ENCODE measurements around the gene PLPP1.

The PLPP1 gene

DNA sequence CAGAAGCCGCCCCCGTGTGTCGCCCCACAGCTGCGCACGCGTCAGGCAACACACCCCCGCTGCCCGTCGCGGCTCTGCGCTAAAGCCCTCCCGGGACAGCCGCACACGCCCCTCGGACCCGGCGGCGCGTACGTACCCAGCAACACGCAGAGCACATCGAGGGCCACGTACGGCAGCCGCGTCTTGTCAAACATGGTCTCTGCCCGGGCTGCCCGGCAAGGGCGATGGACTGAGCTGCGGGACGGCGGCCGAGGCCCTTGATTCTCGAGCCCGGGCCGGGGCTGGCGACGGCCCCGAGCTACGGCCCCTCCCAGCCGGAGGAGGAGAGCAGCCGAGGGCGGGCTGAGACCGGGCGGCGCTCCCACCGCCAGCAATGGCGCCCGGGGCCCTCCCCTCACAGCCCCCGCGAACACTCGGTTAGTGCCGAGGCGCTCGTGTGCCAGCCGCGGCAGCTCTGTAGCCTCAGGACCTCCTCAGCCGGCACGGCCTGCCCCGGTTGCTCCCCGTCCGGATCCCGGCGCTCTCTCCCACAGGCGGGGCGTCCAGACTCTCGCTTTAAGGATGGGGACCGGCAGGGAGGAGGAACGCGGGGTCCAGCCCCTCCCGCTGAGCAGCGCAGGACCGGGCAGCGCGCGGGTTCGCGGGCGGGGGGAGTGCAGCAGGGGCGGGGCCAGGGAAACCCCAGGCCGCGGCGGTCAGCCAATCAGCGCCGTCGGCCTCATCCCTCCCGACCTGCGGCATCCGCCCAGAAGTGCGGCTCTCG is at the start of gene PLPP1:
TSS of gene PLPP1 (minus strand) at position 529 of the 763 bp plus-strand sequence. CDS start at position 194, 335 bp downstream.
- DNase-seq = peak; percentile 71 to 94 (median 82)

DNA sequence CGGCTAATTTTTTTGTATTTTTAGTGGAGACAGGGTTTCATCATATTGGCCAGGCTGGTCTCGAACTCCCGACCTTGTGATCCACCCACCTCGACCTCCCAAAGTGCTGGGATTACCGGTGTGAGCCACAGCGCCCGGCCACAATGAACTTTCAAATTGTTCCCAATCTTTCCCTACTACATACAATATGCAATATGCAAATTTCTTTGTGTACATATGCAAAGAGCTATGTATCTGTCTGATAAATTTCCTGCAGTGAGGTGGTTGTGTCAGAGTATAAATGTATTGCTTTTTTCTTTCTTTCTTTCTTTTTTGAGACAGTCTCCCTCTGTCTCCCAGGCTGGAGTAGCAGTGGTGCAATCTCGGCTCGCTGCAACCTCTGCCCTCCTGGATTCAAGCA is 48.8 kb upstream of the PLPP1 start:
- no peak for DNase-seq

DNA sequence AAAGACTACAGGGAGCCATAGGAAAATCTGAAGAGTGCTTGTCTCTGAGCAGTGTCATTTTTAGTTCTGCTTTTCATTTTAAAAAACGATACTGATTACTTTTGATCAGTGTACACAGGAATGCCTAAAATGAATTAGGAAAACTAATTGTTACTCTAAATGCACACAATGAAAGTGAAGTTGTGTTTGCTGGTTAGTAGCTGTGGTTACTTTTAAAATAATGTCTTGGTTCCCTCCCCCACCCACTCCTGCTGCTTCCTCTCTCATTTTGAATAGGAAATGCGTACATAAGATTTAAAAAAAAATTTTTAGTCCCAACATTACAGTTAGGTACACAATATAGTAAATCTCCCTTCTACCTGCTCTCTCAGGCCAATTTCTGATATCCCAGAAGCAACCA is 47.5 kb upstream of the PLPP1 start:
- DNase-seq = peak in 3 of 6 experiments; percentile 18 to 47 (median 34)

DNA sequence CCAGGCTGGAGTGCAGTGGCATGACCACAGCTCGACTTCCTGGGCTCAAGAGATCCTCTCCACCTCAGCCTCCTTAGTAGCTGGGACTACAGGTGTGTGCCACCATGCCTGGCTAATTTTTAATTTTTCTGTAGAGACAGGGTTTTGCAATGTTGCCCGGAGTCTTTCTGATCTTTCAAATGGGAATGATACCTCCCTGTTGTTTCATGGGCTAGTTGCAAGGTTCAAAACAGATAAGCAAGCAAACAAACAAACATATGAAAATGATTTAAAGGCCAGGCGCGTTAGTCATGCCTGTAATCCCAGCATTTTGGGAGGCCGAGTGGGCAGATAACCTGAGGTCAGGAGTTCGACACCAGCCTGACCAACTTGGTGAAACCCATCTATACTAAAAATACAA is 45.3 kb upstream of the PLPP1 start:
- DNase-seq = no peak

DNA sequence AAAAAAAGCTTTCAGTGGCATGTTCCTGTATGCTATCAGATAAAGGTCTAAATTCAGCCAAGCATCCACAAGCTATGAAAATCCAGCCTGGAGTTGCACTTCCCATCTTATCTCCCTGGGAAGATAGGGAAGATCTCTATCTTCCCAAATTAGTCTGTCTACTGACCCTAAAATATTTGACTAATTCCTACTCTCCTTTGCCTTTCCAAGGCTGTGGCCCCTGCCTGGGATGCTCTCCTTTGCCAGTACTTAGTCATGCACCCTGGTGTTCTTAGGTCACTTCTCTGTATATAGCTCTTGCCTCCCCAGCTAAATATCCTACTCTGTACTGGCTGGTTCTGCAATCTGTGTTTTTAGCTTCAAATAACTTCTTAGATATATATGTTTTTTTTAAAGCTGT is 44.0 kb upstream of the PLPP1 start:
- DNase-seq = no peak

DNA sequence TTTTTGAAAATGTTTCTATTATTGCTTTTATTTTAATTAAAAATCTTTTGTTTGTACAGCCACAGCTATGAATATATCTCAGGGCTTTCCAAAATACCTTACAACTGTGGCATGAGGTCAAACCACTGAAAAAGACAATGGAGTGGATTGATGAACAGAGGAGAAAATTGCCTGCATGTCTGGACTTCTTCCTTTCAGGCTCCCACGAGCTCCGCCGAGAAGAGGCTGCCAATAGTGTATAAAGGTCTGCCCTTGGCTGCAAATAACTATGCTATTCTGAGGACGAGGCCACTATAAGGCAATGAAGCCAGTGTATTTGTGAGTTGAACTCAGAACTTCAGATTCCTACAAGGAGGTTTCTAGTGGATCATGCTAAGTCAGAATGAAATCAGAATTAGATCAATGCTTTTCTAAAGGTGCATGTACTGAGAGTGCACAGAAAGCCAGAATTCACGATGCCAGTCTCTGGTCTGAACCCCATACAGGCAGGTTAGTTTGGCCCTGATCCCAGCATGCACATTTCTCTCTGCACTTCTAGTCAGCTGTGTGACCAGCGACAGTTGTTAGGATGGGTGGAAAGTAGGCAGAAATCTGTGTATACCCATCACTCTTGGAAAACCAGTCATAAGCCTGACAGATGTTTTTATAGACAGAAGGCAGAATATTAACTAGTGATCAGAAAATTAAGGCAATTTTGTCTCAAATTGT is 42.7 kb upstream of the PLPP1 start:
- no peak for DNase-seq

DNA sequence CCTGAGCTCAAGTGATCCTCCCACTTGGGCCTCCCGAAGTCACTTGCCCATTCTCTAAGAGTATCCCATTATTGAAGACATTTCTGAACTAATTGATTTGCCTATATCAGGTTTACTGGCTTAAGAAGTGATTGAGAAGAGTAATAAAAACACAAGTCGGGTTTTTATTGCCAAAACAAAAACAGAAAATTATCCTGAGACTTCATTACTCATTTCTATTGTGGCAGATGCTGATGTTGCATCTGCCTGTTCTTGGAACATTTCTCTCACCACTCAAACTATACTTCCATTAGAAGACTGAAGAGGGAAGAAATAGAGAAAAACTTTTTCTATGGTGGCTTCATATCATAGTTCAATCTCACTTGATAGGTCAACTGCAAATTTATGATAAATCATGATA is 41.9 kb upstream of the PLPP1 start:
- no peak for DNase-seq

DNA sequence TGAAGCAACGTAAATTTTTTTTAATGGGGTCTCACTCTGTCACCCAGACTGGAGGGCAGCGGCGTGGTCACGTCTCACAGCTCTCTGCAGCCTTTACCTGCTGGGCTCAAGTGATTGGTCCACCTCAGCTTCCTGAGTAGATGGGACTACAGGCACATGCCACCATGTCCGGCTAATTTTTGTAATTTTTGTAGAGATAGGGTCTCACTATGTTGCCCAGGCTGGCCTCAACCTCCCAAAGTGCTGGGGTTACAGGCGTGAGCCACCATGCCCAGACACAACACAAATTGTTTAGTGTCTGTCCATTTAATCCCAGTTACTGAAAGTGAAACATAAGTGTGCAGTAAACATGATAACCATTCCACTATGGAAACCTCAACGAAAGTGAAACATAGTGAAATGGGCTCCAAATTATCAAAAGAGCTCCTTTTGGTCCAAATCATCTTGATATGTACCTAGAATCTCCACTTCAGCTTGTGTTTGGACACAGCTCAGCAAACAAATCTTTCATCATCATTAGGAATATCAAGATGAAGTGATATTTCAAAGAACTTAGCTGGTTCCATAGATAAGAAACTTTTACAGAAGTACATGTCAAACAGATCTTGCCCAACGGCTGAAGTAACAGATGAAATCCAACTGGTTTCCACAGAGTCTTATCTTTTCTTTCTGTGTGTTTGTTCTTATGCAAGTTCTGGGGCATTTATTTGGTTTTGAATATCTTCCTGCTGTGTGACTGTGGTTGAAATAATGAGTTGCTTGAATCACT is 41.2 kb upstream of the PLPP1 start:
- no peak for DNase-seq

DNA sequence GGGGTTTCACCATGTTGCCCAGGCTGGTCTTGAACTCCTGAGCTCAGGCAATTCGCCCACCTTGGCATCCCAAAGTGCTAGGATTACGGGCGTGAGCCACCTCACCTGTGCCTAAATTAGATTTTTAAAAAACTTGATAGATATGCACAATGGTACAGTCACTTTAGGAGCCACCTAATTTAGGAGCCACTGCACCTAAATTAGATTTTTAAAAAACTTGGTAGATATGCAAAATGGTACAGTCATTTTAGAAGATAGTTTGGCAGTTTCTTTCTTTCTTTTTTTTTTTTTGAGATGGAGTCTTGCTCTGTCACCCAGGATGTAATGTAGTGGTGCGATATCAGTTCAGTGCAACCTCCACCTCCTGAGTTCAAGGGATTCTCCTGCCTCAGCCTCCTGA is 37.8 kb upstream of the PLPP1 start:
- DNase-seq = no peak

DNA sequence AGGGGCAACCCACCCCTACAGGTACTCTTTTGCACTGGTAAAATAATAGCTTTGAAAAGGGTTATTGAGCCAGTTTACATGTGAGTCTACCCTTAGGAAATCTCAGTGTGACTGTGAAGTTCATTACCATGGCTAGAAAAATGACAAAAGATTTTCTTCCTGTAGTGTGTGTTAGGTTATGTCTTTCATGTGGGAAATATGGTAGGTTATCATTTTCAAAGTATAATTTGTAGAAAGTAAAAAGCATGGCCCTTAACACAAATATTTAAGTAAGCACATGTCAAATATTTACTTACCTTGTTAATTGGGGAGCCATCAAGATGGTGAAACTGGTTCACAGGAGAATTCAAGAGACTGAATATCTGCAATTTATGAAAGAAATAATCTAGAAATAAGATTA is 37.3 kb upstream of the PLPP1 start:
- DNase-seq = no peak

DNA sequence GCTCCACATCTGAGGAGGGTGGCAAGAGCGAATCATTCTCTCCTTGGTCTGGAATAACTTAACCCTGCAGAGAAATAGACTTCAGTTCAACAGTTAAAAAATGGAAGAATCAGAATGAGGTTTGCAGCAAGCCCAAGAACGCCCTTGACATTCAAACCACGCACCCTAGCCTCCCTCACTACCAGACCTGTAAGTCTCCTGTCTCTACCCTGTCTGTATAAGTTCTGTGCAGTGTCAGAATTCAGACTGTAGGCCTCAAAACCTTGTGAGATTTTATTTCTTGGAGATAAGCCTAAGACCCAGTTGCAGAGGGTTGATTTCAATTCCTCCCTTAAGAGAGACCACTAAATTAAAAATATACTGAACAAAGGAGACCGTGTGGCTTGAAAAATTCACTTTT is 35.8 kb upstream of the PLPP1 start:
- no peak for DNase-seq

DNA sequence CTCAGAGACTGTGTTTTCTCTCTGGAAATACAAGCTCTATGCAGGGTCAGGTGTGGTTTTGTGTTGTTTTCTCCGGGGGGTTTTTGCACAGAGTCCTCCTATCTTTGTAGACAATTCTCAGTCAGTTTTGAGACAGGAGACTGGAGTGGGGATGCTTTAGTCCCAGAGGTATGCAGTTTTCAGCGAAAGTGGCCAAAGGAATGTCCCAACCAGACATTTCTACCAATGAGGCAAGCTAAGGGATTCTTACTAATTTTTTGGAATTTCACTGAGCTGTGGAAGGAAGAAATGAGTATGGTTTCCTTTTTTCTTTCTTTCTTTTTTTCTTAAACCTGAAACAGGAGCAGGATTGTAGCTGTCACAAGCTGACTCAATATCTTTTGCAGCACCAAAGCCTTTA is 35.3 kb upstream of the PLPP1 start:
- DNase-seq = no peak

DNA sequence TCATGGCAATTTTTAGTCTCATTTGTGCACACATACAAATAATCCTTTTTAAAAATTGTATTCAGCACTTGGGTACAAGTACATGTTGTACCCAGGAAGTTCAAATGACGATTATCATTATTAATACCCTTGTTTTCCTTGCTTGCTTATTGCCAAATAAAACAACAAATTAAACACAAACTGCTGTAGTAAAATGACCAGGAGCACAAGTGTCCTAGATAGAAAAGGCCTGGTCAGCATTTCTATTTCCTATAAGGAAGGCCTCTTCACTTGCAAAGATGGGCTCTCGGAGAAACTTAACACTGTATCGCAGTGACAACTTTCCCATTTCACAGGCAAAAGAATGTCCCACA is 34.7 kb upstream of the PLPP1 start:
- DNase-seq = no peak

DNA sequence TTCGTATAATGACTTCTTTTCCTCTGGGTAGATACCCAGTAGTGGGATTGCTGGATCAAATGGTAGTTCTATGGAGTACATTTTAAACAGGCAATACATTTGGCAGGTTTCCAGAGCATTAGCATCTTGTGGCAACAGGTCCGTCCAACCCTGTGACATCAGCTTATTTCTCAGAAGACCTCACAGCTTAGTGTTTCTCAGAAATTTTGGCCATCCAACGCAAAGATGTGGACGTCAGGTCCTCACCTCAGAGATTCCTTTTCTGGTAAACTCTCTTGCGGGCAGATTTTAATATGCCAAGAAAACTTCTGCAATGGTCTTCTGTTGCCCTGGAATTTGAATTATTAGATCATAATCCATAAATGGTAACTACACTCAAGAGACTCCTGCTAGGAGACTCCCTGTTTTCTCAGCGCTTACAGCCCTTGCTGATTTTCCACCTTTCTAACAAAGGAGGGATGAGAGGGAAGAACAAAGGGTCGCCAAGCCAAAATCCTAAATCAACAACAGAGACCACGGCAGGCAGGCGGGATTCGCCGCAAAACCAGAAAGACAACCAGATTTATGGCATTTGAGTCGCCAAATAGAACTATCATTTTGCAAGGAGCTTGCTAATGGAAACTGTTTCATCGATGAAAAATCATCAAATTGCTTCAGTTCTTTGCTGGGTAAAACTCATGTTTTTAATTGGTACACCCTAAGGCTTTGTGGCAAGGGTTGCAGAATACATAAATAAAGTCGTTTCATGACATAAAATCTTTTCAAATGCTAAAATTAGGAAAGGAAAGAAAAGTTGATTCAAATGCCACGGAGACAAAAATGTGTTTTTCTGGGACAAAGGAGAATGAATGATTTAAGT is 34.1 kb upstream of the PLPP1 start:
- no peak for DNase-seq

DNA sequence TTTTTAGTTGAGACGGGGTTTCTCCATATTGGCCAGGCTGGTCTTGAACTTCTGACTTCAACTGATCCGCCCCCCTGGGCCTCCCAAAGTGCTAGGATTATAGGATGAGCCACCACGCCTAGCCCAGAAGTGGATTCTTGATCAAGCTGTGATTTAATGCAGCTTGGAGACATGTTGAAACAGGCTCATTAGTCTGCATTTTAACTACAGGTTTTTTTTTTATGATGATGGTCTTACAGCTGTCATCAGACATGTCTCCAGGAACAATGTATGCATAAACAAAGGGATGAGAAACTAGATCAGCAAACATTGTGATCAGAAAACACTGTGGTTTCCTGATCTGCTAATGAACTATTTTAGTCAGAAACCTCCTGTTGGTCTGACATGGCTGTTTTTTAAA is 30.0 kb upstream of the PLPP1 start:
- DNase-seq = no peak

DNA sequence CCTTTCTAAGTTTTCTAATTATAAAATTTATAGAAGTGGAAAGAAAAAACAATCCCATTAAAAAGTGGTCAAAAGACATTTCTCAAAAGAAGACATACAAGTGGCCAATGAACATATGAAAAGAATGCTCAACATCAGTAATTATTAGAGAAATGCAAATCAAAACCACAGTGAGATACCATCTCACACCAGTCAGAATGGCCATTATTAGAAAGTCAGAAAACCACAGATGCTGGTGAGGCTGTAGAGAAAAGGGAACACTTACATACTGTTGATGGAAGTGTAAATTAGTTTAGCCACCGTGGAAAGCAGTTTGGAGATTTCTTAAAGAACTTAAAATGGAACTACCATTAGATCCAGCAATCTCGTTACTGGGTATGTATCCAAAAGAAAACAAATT is 23.7 kb upstream of the PLPP1 start:
- DNase-seq = no peak

DNA sequence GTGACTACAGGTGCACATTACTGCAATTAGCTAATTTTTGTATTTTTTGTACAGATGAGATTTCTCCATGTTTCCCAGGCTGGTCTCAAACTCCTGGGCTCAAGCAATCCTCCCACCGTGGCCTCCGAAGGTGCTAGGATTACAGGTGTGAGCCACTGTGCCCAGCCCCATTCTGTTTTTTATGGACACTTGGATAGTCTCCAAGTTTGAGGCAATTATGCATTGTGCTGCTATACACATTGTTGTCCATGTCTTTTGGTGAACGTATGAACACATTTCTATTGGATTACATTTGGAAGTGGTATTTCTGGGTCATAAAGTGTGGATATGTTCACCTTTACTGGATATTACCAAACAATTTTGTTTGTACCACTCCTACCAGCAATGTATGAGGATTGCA is 22.4 kb upstream of the PLPP1 start:
- no peak for DNase-seq

DNA sequence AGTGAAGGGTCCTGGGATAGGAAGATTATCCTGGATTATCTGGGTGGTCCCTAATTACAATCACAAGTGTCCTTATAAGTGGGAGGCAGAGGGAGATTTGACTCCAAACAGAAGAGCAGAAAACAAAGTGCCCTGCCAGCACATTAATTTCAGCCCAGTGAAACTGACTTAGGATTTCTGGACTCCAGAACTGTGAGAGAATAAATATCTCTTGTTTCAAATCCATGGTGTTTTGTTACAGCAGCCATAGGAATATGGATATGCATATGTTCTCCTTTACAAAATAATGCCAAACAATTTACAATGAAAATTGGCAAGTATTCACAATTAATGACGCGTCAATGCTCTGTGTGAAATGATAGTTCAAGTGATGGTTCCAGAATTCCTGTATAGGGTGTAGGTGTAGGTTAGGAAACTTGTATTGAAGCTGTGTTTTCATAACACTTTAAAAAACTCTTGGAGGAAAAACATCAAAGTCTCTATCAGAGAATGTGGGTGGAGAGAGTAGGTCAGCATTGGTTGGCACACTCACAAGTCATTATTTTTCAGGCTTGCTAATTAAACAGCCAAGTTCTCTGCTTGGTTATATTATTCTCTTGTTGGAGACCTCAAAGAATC is 19.9 kb upstream of the PLPP1 start:
- DNase-seq = no peak

DNA sequence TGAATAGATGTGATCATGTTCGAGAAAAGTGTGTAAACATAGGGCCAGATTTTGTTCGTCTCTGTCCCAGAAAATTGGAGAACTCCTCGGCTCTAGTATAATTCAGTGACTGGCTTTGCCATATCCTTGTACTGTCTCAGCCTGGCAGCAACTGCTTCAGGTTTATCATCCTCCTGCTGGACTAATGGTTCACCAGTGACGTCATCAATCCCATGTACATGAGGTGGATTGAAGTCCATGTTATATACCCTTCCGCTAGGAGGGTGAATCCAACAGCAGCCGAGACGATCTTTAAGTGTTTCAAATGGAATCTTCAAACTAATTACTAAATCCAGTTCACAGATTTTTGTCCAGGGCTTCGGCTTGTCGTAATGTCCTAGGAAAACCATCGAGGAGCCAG is 17.1 kb upstream of the PLPP1 start:
- DNase-seq = no peak

DNA sequence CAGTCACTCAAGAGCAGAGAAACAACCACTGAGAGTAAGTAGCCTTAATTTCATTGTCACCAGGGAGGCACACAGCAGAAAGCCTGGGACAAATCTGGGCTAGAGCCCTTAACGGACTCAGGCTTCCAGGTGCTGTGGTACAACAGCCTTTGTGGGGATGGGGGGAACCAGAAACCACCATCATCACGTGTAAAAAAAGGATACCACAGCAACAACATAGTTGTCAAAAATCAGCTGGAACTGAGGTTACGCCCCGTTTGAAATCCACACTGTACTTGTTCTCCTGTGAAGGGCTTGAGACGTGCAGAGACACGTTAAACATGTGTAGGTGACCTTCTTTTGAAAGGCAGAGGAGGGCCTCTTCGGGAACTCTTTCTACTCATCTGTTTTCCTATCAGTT is 16.6 kb upstream of the PLPP1 start:
- no peak for DNase-seq

DNA sequence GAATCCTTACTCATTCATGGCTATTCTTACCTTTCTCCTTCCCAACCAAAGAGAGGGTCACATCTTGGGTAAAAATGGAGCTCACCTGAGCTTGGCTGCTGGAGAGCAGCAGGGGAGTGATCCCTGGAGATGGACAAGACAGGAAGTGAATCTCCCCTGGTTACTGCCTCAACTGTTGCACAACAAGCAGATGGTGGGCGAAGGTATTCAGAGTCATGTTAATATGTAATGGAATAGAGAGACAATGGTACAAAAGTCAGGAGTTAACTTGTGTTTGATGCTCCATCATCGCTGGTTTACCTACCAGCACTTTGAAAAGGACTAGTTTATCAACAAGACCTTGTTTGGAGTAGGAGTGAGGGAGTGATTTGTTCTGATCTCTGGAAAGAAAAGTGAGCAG is 13.0 kb upstream of the PLPP1 start:
- DNase-seq = no peak

DNA sequence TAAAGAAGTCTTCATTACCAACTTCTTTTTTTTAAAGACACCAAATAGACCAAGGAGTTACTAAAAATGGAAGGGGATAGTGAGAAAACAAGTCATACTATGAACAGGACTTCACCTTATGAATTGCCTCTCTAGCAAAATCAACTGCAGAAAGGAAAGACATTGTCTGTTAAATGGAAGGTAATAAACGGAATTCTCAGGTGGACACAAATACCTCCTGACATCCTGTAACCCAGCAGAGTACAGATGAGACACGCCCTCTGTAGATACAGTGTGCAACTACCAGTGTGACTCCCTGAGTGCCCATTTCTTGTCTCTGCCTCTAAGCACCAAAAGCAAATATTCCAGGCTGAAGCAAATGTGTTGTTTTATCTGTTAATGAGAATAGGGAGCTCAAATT is 12.2 kb upstream of the PLPP1 start:
- DNase-seq = no peak

DNA sequence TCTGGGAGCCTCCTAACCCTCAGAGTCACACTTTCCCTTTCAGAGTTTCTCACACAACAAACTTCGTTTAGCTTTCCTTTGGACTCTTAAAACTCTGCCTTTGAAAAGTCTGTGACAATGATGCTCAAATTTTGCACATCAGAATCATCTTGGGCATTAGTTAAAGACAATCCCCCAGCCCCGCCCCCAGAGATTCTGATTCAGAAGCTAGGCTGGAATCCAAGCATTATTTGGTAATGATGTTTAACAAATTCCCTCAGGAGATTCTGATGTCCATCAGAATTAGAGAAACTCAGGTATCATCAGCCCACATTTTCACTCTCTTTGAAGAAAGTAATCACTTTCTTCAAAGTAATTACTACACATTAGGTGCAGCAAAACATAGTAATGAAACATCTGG is 9.6 kb upstream of the PLPP1 start:
- DNase-seq = no peak

Data from stimulated activated naive CD4-positive, alpha-beta T cell (primary cell).